AG04449 (cell line): ENCODE data around the gene SFPQ.

ENCODE experiments used
- CTCF ChIA-PET: fragments of 350-600 bp; formaldehyde crosslinking; extraction: SDS; loops from one replicate; lab custom pipeline; 2021; ENCODE audit warnings: antibody characterized with exemption; lab: Yijun Ruan, JAX
- POLR2A ChIA-PET: fragments of 400-600, 350-600 bp; formaldehyde crosslinking; extraction: SDS; loops from one replicate; lab custom pipeline; 2020; ENCODE audit warnings: antibody characterized with exemption, inconsistent platforms; lab: Yijun Ruan, JAX
- DNase-seq: peaks from one replicate; pipeline ENCODE4 v3.0.0-alpha.2; 2010; ENCODE audit warnings: low read depth, low spot score
- H3K4me3 ChIP-seq: 2 replicates; pipeline ENCODE4 v1.5.1; 2011; ENCODE audit warnings: low read depth, mild to moderate bottlenecking, control low read depth, low read length
- CTCF ChIP-seq: IDR thresholded peaks from one replicate; pipeline ENCODE4 v1.5.1; 2011; ENCODE audit warnings: mild to moderate bottlenecking, moderate library complexity, low read length, control low read depth, inconsistent platforms; ENCODE audit not compliant: insufficient read depth; ENCODE audit errors: missing control alignments

The SFPQ gene

GRCh38 chr1:35177237-35177786 is 15.6 kb downstream of the SFPQ start:
- CTCF ChIA-PET: no interaction called here

GRCh38 chr1:35175602-35176001 is 17.3 kb downstream of the SFPQ start:
- ChIA-PET POLR2A (no interaction called here), CTCF (interaction anchor here (0.6 kb wide), 1 partner anchor 10 kb away, joined by 3 read pairs; no protein-coding TSS in a partner anchor)
- no peak for TF ChIP-seq CTCF
- no peak overlapping the region for H3K4me3 ChIP-seq
- no peak for DNase-seq

More at GRCh38 chr1:35177237-35177786, 15.6 kb downstream of the SFPQ start:
- POLR2A ChIA-PET: no interaction called here
- no peak for TF ChIP-seq CTCF
- H3K4me3 ChIP-seq: no peak overlapping the region
- DNase-seq: no peak

- no peak for DNase-seq
- no peak overlapping the region for H3K4me3 ChIP-seq
- CTCF ChIA-PET: interaction anchor here (0.6 kb wide), 1 partner anchor 11 kb away, joined by 3 read pairs; no protein-coding TSS in a partner anchor
- TF ChIP-seq CTCF: no peak
- POLR2A ChIA-PET: interaction anchor here (0.8 kb wide), 1 partner anchor 31 kb away, joined by 3 read pairs; no protein-coding TSS in a partner anchor
Observed at GRCh38 chr1:35175098-35175576, 17.8 kb downstream of the SFPQ start.

- H3K4me3 ChIP-seq: no peak overlapping the region
- ChIA-PET POLR2A (interaction anchor here (0.8 kb wide), 1 partner anchor 30 kb away, joined by 3 read pairs; no protein-coding TSS in a partner anchor), CTCF (no interaction called here)
- no peak for DNase-seq
- no peak for TF ChIP-seq CTCF
Observed at GRCh38 chr1:35173909-35174540, 18.9 kb downstream of the SFPQ start.

- H3K4me3 ChIP-seq: no peak overlapping the region
- CTCF ChIA-PET: no interaction called here
- no peak for DNase-seq
- no peak for TF ChIP-seq CTCF
- POLR2A ChIA-PET: interaction anchor here (1.3 kb wide), 1 partner anchor 321 kb away, joined by 5 read pairs; no protein-coding TSS in a partner anchor
Observed at GRCh38 chr1:35173491-35173890, 19.5 kb downstream of the SFPQ start.

GRCh38 chr1:35172022-35172421 is 20.9 kb downstream of the SFPQ start:
- DNase-seq: no peak
- H3K4me3 ChIP-seq: no peak overlapping the region
- ChIA-PET CTCF (interaction anchor here (1.8 kb wide), 1 partner anchor 30 kb away, joined by 4 read pairs; no protein-coding TSS in a partner anchor), POLR2A (no interaction called here)
- TF ChIP-seq CTCF: no peak
